CD4-positive, alpha-beta T cell treated with Interleukin-15 for 4 hours (primary cell): ENCODE measurements around the gene RPL15.

Experiments used
- DNase-seq: peaks from one replicate; pipeline ENCODE4 v3.0.0-alpha.2; 2020; ENCODE audit warnings: low spot score

RPL15 gene

GRCh38 chr3:23961913-23962312 is 45.0 kb downstream of the RPL15 start:
- no peak for DNase-seq

- DNase-seq: no peak
These were observed 47.8 kb downstream of the RPL15 start for GRCh38 chr3:23964537-23965235.

DNA sequence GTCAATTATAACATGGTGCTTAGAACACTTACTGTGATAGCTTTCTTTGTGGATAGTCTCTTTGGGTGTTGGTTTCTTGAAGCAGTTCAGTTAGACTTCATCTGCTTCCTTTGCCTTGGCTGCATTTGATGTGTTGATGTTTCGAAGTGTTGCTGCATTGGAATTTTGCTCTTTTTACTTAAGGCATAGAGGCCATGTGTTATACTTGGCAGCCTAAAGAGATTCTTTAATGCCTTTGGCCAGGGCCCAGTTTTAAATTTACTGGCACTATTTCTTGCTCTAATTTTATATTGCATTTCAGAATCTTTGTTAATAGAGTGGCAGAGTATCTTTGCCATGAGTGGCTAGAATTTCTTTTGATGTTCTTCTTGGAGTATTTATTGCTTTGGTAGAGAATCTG is 49.4 kb downstream of the RPL15 start:
- no peak for DNase-seq

DNA sequence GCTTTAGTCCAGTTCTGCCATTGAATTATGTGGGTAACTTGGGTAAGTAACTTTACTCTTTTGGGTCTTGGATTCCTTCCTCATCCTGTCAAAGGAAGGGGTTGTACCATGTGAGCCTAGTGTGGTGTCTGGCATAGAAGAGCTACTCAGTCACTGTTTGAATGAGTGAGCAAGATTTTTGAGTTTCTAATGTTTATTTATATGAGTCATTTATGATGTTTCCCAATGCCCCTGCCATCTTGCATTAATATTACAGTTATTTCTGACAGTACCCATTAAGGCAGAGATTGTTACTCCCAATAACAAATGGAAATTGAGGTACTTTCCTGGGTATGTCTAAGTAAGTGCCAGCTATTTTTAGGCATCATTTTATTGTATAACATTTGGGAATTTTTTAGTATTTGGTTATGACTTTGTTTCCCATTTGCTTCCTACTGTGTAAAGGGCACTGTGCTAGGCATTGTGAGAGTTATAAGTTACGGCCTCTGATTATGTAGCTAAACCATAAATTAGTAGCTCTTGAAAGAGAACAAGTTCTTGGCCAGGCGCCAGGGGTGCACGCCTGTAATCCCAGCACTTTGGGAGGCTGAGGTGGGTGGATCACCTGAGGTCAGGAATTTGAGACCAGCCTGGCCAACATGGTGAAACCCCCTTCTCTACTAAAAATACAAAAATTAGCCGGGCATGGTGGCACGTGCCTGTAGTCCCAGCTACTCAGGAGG is 51.7 kb downstream of the RPL15 start:
- no peak for DNase-seq

- DNase-seq: no peak
These were observed 52.5 kb downstream of the RPL15 start for GRCh38 chr3:23969393-23969792.
